PC-3 (cell line): ENCODE measurements around the gene CRYBA1. TPM values are rescaled to one million over a fixed set of nuclear protein-coding genes. Genes with fewer than 3 reads are reported as not detected.

Source experiments
- ATAC-seq: fragments of 200-7000 bp; cut with Tn5 transposase; 2 replicates; pipeline ENCODE4 v1.9.1; 2020; ENCODE audit warnings: mild to moderate bottlenecking, moderate library complexity
- BruUV-seq: library from RNA; stranded (reverse); fragments of 400-500 nt; replicated peaks from 2 replicates; lab custom pipeline; 2021; lab: Mats Ljungman, UMichigan
- CTCF ChIA-PET: fragments of 300-600 bp; sonication (Branson Sonifier 250); formaldehyde crosslinking; loops from one replicate; lab custom pipeline; 2022; ENCODE audit warnings: antibody characterized with exemption; lab: Charles Lee
- POLR2A ChIA-PET: fragments of 300-600 bp; sonication (Branson Sonifier 250); formaldehyde crosslinking; loops from one replicate; lab custom pipeline; 2022; ENCODE audit warnings: antibody characterized with exemption; ENCODE audit not compliant: unreplicated experiment; lab: Charles Lee
- DNase-seq: peaks from one replicate; pipeline ENCODE4 v3.0.0-alpha.2; 2015
- H2AFZ ChIP-seq: fragments of 300-600 bp; sonication (generic); 2 replicates; pipeline ENCODE4 v1.6.0; 2016; ENCODE audit warnings: antibody characterized with exemption, low read length
- H3F3A ChIP-seq: fragments of 300-600 bp; sonication (generic); one replicate; pipeline ENCODE4 v1.6.0; 2017; ENCODE audit warnings: antibody characterized with exemption, low read length, control low read depth, mild to moderate bottlenecking; ENCODE audit not compliant: unreplicated experiment
- H3K27ac ChIP-seq: fragments of 300-600 bp; sonication (generic); 2 replicates; pipeline ENCODE4 v1.5.1; 2016; ENCODE audit warnings: mild to moderate bottlenecking, low read length
- H3K27me3 ChIP-seq: fragments of 300-600 bp; sonication (generic); 2 replicates; pipeline ENCODE4 v1.6.1; 2016; ENCODE audit warnings: low read length, mixed read lengths
- H3K36me3 ChIP-seq: fragments of 300-600 bp; sonication (generic); 2 replicates; pipeline ENCODE4 v1.6.1; 2016; ENCODE audit warnings: low read depth, mixed run types, low read length, mixed read lengths
- H3K4me1 ChIP-seq: fragments of 300-600 bp; sonication (generic); 2 replicates; pipeline ENCODE4 v1.5.1; 2016; ENCODE audit warnings: low read length; ENCODE audit not compliant: insufficient read depth
- H3K4me2 ChIP-seq: fragments of 300-600 bp; sonication (generic); 2 replicates; pipeline ENCODE4 v1.6.0; 2016; ENCODE audit warnings: low read length
- H3K4me3 ChIP-seq: fragments of 300-600 bp; sonication (generic); 2 replicates; pipeline ENCODE4 v1.5.1; 2016; ENCODE audit warnings: mild to moderate bottlenecking, low read length, mixed read lengths
- H3K79me2 ChIP-seq: fragments of 300-600 bp; sonication (generic); 2 replicates; pipeline ENCODE4 v1.6.1; 2017; ENCODE audit warnings: low read length, mixed read lengths
- H3K9ac ChIP-seq: fragments of 300-600 bp; sonication (generic); 2 replicates; pipeline ENCODE4 v1.6.0; 2016; ENCODE audit warnings: mild to moderate bottlenecking, low read length
- H3K9me2 ChIP-seq: fragments of 300-600 bp; sonication (generic); replicated peaks from 2 replicates; pipeline ENCODE4 v1.6.1; 2016; ENCODE audit warnings: mixed run types, low read length, mixed read lengths
- H3K9me3 ChIP-seq: fragments of 300-600 bp; sonication (generic); 2 replicates; pipeline ENCODE4 v1.6.1; 2016; ENCODE audit warnings: low read length, mixed read lengths
- H4K20me1 ChIP-seq: fragments of 300-600 bp; sonication (generic); 2 replicates; pipeline ENCODE4 v1.6.1; 2016; ENCODE audit warnings: low read length, mixed read lengths
- CTCF ChIP-seq: fragments of 300-600 bp; sonication (generic); conservative IDR thresholded peaks from 2 replicates; pipeline ENCODE4 v1.5.1; 2017; ENCODE audit warnings: antibody characterized with exemption, low read depth, mild to moderate bottlenecking, low read length
- EZH2 ChIP-seq: fragments of 300-600 bp; sonication (generic); IDR thresholded peaks from one replicate; pipeline ENCODE4 v1.6.1; 2017; ENCODE audit warnings: antibody characterized with exemption, mild to moderate bottlenecking, low read length; ENCODE audit not compliant: unreplicated experiment
- EZH2phosphoT487 ChIP-seq: fragments of 300-600 bp; sonication (generic); IDR thresholded peaks from 2 replicates; pipeline ENCODE4 v1.6.1; 2018; ENCODE audit warnings: mild to moderate bottlenecking, antibody characterized with exemption, low read length, borderline replicate concordance
- intact Hi-C: fragments of 100-400 bp; cut with micrococcal nuclease; formaldehyde crosslinking; loops from 2 replicates; pipeline ENCODE4 v1.9.0; 2023
- total RNA-seq: library from RNA; depleted of rRNA; stranded (reverse); fragments of >200 nt; gene quantifications from 2 replicates; pipeline ENCODE4 v1.2.3, GENCODE V29; 2014

CRYBA1 gene
- total RNA-seq, 1 experiment from 2014 or later = not detected

DNA sequence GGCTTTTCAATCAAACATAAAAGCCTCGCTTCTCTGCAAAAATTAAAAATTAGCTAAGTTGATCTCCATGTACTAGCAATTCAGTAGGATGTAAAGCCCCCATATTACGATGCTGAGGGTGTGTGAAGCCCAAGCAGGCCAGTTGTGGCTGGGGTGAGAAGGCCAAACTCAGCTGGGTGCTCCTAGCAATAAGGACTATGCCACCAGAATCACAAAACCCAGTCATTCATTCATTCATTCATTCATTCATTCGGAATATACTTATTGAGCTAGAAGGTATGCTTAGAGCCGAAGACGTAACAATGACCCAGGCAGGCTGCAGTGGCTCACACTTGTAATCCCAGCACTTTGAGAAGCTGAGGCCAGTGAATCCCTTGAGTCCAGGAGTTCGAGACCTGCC is 3.9 kb upstream of the CRYBA1 start:
- Histone ChIP-seq H3F3A (peaks cover 6% of the 10 kb centered on the region), H3K4me1 (peaks cover 16% of the 10 kb centered on the region), H3K27me3 (no peaks in the 10 kb centered on the region), H2AFZ (no peak overlapping the region), H3K4me2 (no peak overlapping the region), H4K20me1 (no peaks in the 10 kb centered on the region), H3K9ac (no peak overlapping the region), H3K9me2 (no peaks in the 10 kb centered on the region), H3K4me3 (no peak overlapping the region), H3K9me3 (no peaks in the 10 kb centered on the region), H3K79me2 (no peaks in the 10 kb centered on the region), H3K27ac (no peak overlapping the region), H3K36me3 (no peaks in the 10 kb centered on the region)
- CTCF ChIA-PET = no interaction called here
- POLR2A ChIA-PET = no interaction called here
- ATAC-seq = no peak
- no peak for DNase-seq
- no TSS peak for BruUV-seq
- TF ChIP-seq EZH2phosphoT487 = no peak
- TF ChIP-seq CTCF = no peak
- no peak for TF ChIP-seq EZH2
- intact Hi-C loops = no loop called here

- peak; percentile 39 for DNase-seq
- POLR2A ChIA-PET = no interaction called here
Measured at GRCh38 chr17:29243792-29244191, 2.9 kb upstream of the CRYBA1 start.

GRCh38 chr17:29245401-29245800 is 1.3 kb upstream of the CRYBA1 start:
- no peak overlapping the region for H3K4me2 ChIP-seq
- POLR2A ChIA-PET = no interaction called here
- peaks cover 13% of the 10 kb centered on the region for H3K4me1 ChIP-seq
- CTCF ChIA-PET = no interaction called here
- H3K79me2 ChIP-seq = no peaks in the 10 kb centered on the region
- no peak overlapping the region for H3K4me3 ChIP-seq
- no peak overlapping the region for H2AFZ ChIP-seq
- no TSS peak for BruUV-seq
- H3K27me3 ChIP-seq = no peaks in the 10 kb centered on the region
- no peak for TF ChIP-seq EZH2phosphoT487
- no peak for TF ChIP-seq EZH2
- TF ChIP-seq CTCF = no peak
- intact Hi-C loops = no loop called here
- H3K36me3 ChIP-seq = no peaks in the 10 kb centered on the region
- DNase-seq (no peak), ATAC-seq (no peak)
- no peak overlapping the region for H3K27ac ChIP-seq
- H4K20me1 ChIP-seq = no peaks in the 10 kb centered on the region
- H3F3A ChIP-seq = peaks cover 4% of the 10 kb centered on the region
- H3K9me3 ChIP-seq = no peaks in the 10 kb centered on the region
- no peak overlapping the region for H3K9ac ChIP-seq
- no peaks in the 10 kb centered on the region for H3K9me2 ChIP-seq

More at GRCh38 chr17:29243792-29244191, 2.9 kb upstream of the CRYBA1 start:
- no peak overlapping the region for H3K9ac ChIP-seq
- H3K79me2 ChIP-seq = no peaks in the 10 kb centered on the region
- TF ChIP-seq EZH2phosphoT487 (no peak), CTCF (peak; percentile 59)
- no peak overlapping the region for H3K4me3 ChIP-seq
- H3K9me3 ChIP-seq = no peaks in the 10 kb centered on the region
- H3K4me1 ChIP-seq = peaks cover 16% of the 10 kb centered on the region
- peak; percentile 43 for ATAC-seq
- H4K20me1 ChIP-seq = no peaks in the 10 kb centered on the region
- BruUV-seq = no TSS peak
- CTCF ChIA-PET = no interaction called here
- H2AFZ ChIP-seq = no peak overlapping the region
- H3K4me2 ChIP-seq = no peak overlapping the region
- H3K9me2 ChIP-seq = no peaks in the 10 kb centered on the region
- H3K27me3 ChIP-seq = no peaks in the 10 kb centered on the region
- peaks cover 6% of the 10 kb centered on the region for H3F3A ChIP-seq
- no peaks in the 10 kb centered on the region for H3K36me3 ChIP-seq
- no peak overlapping the region for H3K27ac ChIP-seq
- intact Hi-C loops = no loop called here
